Epithelial cell of prostate (primary cell): ENCODE results near the gene ZNF791.
"Not testable (repeated sequence)": the region's sequence is repeated elsewhere in the genome, so short reads cannot be mapped to it uniquely, and the experiment has no call there.

Experiments
- DNase-seq: peaks from one replicate; pipeline ENCODE4 v3.0.0-alpha.2; 2011; ENCODE audit warnings: low read depth, low spot score
- H3K27ac ChIP-seq: fragments of 450-650 bp; 2 replicates; pipeline ENCODE4 v1.5.1; 2017; ENCODE audit warnings: mild to moderate bottlenecking

Gene ZNF791

DNA sequence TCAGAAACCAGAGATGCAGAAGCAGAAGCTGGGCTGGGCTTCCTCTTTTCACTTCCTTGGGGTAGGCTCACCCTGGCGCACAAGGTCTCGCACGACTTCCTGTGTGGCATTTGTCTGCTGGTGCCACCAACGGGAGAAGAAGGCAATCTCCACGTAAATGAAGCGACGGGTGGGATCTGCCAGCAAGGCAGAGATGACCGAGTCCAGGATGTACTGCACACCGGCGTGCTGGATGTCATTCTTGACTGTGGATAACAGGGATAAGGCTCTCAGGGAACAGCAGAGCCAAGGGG, 54.5 kb downstream of the ZNF791 start:
- DNase-seq = no peak
- H3K27ac ChIP-seq = no peak overlapping the region

GRCh38 chr19:12665671-12666264, 55.0 kb downstream of the ZNF791 start:
- H3K27ac ChIP-seq = no peak overlapping the region
- DNase-seq = no peak

GRCh38 chr19:12666265-12667048, 55.7 kb downstream of the ZNF791 start, which contains the start of the genes MAN2B1 and WDR83:
Gene MAN2B1, minus strand, starts transcription at chr19:12666742. Its CDS starts 41 bp downstream, at chr19:12666701.
Gene WDR83, plus strand, starts transcription at chr19:12666807. Its CDS starts 2,984 bp downstream, at chr19:12669791.
- H3K27ac ChIP-seq = no peak within 1 kb of the TSS
- no peak for DNase-seq

DNA sequence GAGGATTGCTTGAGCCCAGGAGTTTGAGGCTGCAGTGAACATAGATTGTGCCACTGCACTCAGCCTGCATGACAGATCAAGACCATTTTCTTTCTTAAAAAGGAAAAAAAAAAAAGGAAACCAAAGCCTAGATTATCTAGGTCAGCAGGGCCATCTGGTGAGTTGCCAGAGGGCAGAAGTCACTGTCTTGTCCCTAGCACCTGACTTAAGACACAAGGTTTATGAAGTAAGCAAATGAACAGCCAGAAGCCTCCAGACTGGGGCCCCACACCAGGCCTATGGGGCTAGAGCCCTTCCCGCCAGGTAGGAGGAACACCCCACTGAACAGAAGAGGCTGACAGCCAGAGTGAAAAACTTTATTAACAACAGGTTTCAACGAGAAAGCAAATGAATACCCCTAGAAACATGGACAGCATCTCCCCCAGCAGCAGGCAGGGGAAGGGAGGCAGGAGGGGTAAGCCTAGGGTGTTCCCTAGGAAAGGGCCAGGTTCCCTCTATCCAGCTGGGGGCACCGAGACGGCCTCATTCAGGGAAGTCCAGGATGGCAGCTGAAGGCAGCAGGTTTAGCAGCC, 57.1 kb downstream of the ZNF791 start:
- DNase-seq = no peak
- H3K27ac ChIP-seq = no peak overlapping the region

- no peak for DNase-seq
- H3K27ac ChIP-seq = peak overlapping the region; percentile 89
Observed at GRCh38 chr19:12668346-12668745, 57.6 kb downstream of the ZNF791 start.

DNA sequence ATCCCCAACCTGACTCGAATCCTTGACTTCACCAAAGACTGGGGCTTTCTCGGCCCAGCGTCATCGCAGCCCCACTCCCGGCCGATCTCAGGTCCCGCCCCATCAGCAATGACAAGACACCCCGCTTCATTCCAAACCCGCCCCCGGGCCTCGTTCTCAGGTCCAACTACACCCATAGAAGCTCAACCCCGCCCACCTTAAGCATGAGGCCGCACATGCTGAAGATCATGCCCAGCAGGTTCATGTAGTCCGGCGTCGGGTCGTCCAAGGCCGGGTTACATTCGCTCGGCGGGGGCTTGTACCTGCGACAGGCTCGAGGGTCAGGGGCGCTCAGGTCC, 58.2 kb downstream of the ZNF791 start:
- DNase-seq = no peak
- H3K27ac ChIP-seq = peak overlapping the region; percentile 89

DNA sequence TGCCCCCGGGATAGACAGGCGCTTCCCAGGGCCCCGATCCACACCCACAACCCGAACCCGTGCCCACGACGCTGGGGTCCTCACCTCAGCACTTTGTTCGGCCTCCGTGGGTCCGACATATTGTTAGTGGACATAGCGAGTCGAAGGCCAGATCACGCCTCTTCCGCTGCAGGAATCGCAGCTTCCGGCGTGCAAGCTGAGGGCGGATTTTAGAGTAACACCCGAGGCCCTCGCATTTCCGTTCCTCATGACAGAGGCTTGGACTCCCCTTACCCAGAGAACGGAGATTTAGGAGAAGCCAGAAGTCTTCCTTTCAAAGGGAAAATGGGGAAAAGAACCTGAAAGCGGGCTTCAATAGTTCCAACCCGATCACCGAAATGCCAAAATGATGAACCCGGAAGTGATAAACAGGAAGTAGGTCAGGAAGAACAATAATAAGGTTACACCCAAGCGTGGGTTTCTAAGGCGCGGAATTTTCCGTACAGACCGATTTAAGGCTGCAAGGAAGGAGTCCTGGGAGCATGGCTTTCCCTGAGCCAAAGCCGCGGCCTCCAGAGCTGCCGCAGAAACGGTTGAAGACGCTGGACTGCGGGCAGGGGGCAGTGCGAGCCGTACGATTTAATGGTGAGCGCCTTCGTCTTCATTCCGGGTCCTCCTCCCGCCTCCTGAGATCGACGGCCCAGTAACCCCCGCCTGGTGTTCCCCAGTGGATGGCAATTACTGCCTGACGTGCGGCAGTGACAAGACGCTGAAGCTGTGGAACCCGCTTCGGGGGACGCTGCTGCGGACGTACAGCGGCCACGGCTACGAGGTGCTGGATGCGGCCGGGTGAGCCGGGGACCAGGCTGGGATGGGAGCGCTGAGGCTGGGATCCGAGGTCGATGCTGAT, 58.8 kb downstream of the ZNF791 start:
- peak overlapping the region; percentile 89 for H3K27ac ChIP-seq
- DNase-seq = no peak

- H3K27ac ChIP-seq = peak overlapping the region; percentile 89
- DNase-seq = no peak
Observed at GRCh38 chr19:12670159-12670928, 59.6 kb downstream of the ZNF791 start.

DNA sequence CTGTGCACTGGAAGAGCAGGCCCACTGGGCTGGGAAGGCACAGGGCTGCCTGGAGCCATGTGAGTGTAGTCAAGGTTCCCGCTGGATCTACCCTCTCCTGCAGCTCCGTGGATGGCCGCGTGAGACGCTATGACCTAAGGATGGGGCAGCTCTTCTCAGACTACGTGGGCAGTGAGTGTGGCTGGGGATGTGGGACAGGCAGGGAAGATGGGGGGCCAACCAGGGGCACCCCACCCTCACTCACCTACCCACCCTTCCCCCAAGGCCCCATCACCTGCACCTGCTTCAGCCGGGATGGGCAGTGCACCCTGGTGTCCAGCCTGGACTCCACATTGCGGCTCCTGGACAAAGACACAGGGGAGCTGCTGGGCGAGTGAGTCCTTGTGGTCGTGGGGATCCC, 62.0 kb downstream of the ZNF791 start:
- no peak for DNase-seq
- H3K27ac ChIP-seq = no peak overlapping the region

- no peak for DNase-seq
- H3K27ac ChIP-seq = no peak overlapping the region
Observed at GRCh38 chr19:12675399-12675798, 64.7 kb downstream of the ZNF791 start.

DNA sequence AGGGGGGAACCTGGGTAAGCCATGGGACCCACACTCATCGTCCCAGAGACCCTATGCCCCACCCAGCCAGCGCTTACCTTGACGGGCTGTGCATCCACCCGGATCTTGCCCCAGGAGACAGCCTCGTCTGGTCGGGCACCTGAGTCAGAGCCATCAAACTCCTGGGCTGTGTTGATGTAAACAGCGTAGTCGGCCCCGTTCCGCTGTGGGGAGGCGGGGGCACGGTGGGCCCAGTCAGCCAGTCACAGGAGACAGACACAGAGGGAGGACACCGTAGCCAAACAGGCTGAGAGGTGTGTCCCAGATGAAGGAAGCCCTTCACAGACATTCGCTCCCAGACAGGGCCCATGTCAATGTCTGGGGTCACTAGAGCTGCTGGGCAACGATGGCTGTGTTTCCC, 65.2 kb downstream of the ZNF791 start:
- DNase-seq = no peak
- no peak overlapping the region for H3K27ac ChIP-seq

- no peak overlapping the region for H3K27ac ChIP-seq
- DNase-seq = no peak
Observed at GRCh38 chr19:12676384-12676792, 65.7 kb downstream of the ZNF791 start.

DNA sequence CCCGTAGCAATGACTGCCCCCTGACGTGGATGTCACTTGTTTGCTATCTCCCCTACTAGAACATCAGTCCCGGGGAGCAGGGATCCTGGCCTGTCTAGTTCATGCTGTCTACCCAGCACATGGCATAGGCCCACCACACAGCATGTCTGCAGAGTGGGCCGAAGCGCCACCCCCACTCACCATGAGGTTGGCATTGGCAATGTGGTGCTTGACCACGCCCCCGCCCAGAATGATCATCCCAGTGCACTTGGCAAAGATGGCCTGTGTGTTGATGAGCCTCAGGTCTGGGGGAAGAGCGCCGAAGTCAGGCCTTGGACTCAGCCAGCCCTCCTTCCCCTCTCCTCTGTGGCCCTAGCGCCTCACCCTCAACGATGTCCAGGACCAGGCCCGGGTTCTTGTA, 66.2 kb downstream of the ZNF791 start:
- no peak for DNase-seq
- H3K27ac ChIP-seq = no peak overlapping the region

GRCh38 chr19:12678039-12678438, 67.3 kb downstream of the ZNF791 start:
- H3K27ac ChIP-seq, DNase-seq: not testable (repeated sequence)

DNA sequence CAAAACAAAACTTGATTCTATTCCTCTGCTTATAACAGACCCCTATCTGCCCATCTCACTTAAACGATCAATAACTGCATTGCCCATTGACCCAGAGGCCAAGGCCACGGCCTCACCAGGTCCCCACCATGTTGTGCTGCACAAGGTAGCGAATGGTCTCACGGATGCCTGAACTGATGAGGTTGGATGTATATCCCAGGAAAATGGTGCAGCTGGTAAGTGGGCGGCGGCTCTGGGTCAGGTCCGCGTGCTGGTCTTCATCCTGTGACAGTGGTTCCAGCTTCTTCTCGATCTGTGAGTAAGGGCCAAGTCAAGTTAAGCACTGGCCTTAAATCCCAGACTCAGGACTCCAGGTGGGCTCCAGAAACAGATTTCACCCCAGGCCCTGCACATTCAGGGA, 69.3 kb downstream of the ZNF791 start:
- DNase-seq = no peak
- H3K27ac ChIP-seq = no peak overlapping the region

DNA sequence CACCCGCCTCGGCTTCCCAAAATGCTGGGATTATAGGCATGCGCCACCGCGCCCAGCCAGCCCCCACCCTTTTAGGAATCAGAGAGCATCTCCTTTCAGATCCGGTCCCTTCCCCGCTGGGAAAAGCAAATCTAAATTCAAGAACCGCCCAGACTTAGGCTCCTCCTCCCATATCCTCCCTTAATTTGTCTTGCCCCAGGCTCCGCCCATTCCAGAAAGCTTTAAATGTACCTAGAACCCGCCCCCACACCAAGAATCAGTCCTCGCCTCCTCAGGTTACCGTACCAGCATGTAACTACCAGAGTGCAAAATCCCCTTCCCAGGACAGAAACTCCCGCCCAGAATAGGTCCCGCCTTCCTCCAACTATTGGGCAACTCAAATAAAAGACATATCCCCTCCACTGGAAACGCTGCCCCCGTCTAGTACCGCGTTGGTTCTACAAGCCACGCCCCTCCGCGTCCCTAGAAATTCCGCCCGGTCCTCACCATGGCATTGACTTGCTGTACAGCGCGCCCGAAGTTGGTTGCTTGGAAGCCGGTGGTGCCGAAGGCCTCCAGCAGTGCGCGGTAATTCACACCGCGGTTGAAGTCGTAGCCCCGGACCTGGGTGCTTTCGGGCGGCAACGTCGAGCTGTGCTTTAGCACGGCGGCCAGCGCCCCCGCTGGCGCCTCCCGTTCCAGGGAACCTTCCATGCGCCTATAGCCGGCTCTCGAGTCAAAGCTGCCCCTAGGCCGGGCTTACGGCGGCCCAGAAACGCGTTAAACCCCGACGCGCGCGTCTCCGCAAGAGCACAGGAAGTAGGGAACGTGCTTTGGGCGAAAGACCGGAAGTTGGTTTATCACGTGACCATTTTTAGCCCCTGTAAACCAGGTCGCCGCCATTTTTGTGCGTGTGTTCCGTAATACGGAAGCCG, 70.6 kb downstream of the ZNF791 start, which contains the start of gene DHPS:
Gene DHPS, minus strand, starts transcription at position 807 of the 914 bp plus-strand sequence. Its CDS starts 114 bp downstream, at position 693.
- peak; percentile 90 for DNase-seq
- peak within 1 kb of the TSS; percentile 96 for H3K27ac ChIP-seq
